B cell (primary cell): ENCODE data around the gene RECK.

Experiments used
- CTCF ChIP-seq: fragments of 200-600 bp; IDR thresholded peaks from one replicate; pipeline ENCODE4 v1.8.0; 2022; ENCODE audit warnings: antibody characterized with exemption, mild to moderate bottlenecking
- EZH2 ChIP-seq: IDR thresholded peaks from 2 replicates; pipeline ENCODE4 v1.6.1; 2012; ENCODE audit warnings: borderline replicate concordance, low read depth, mild to moderate bottlenecking, moderate library complexity, low read length; ENCODE audit not compliant: insufficient read depth, poor library complexity, severe bottlenecking

- TF ChIP-seq CTCF (no peak), EZH2 (no peak)
These were observed 89.5 kb downstream of the RECK start for GRCh38 chr9:36126016-36126730.
